Measurements from ENCODE around the gene TMEM132D. TPM values are rescaled to one million over a fixed set of nuclear protein-coding genes. Genes with fewer than 3 reads are reported as not detected.
A peak's percentile ranks its signal among the peaks of the same experiment; 100 is the strongest.
"Not testable (repeated sequence)": the region's sequence is repeated elsewhere in the genome, so short reads cannot be mapped to it uniquely, and the experiment has no call there.

The TMEM132D gene
- polyA plus RNA-seq, 1 donor from 2014 or later: 1.3 TPM

GRCh38 chr12:129550353-129550752, 353.5 kb downstream of the TMEM132D start:
- H3K9me2 ChIP-seq (ENCODE audit: insufficient read depth, low read length): no peaks in the 10 kb centered on the region
- no peaks in the 10 kb centered on the region for H3K36me3 ChIP-seq (ENCODE audit: insufficient read depth, low read length)
- H3K4me3 ChIP-seq (ENCODE audit: low read length): no peak overlapping the region
- no peaks in the 10 kb centered on the region for H3K79me2 ChIP-seq (replicated peaks; ENCODE audit: insufficient read depth, low read length)
- no peaks in the 10 kb centered on the region for H3K27me3 ChIP-seq (ENCODE audit: insufficient read depth, low read depth, low read length)
- H3F3A ChIP-seq (ENCODE audit: insufficient read depth, low read length, poor library complexity, severe bottlenecking): no peaks in the 10 kb centered on the region
- TF ChIP-seq EZH2 (IDR thresholded peaks at IDR 0.05; ENCODE audit: borderline replicate concordance, insufficient read depth, low read length, poor library complexity, severe bottlenecking): no peak
- TF ChIP-seq POLR2AphosphoS5 (IDR thresholded peaks at IDR 0.05): peak; percentile 93
- TF ChIP-seq REST (IDR thresholded peaks at IDR 0.05; ENCODE audit: borderline replicate concordance): peak; percentile 95
- TF ChIP-seq CTCF (IDR thresholded peaks at IDR 0.05; ENCODE audit: poor library complexity, severe bottlenecking): no peak
- no peak for TF ChIP-seq RAD21 (conservative IDR thresholded peaks at IDR 0.05)
- peak; percentile 17 for TF ChIP-seq MXI1 (conservative IDR thresholded peaks at IDR 0.05; ENCODE audit: poor library complexity, severe bottlenecking)
- peak; percentile 92 for TF ChIP-seq EP300 (conservative IDR thresholded peaks at IDR 0.05; ENCODE audit: poor library complexity, severe bottlenecking)
- TF ChIP-seq TAF1 (IDR thresholded peaks at IDR 0.05; ENCODE audit: low read depth): no peak
- TF ChIP-seq SMC3 (conservative IDR thresholded peaks at IDR 0.05; ENCODE audit: poor library complexity): peak; percentile 18
- H4K20me1 ChIP-seq (ENCODE audit: insufficient read depth): no peaks in the 10 kb centered on the region
- no peak overlapping the region for H3K9ac ChIP-seq (ENCODE audit: low read length)
- H3K27ac ChIP-seq (ENCODE audit: low read length): peak overlapping the region; percentile 69
- no peak overlapping the region for H3K4me2 ChIP-seq (ENCODE audit: low read length)
- H2AFZ ChIP-seq (ENCODE audit: low read depth, low read length): no peak overlapping the region
- no peaks in the 10 kb centered on the region for H3K9me3 ChIP-seq (ENCODE audit: low read length)

GRCh38 chr12:129549656-129550055, 354.2 kb downstream of the TMEM132D start:
- Histone ChIP-seq H4K20me1 (ENCODE audit: insufficient read depth) (no peaks in the 10 kb centered on the region), H3K9me3 (ENCODE audit: low read length) (no peaks in the 10 kb centered on the region), H3F3A (ENCODE audit: insufficient read depth, low read length, poor library complexity, severe bottlenecking) (no peaks in the 10 kb centered on the region), H3K36me3 (ENCODE audit: insufficient read depth, low read length) (no peaks in the 10 kb centered on the region), H2AFZ (ENCODE audit: low read depth, low read length) (no peak overlapping the region), H3K4me3 (ENCODE audit: low read length) (no peak overlapping the region), H3K79me2 (replicated peaks; ENCODE audit: insufficient read depth, low read length) (no peaks in the 10 kb centered on the region), H3K9ac (ENCODE audit: low read length) (no peak overlapping the region), H3K27me3 (ENCODE audit: insufficient read depth, low read depth, low read length) (no peaks in the 10 kb centered on the region), H3K9me2 (ENCODE audit: insufficient read depth, low read length) (no peaks in the 10 kb centered on the region), H3K27ac (ENCODE audit: low read length) (peak overlapping the region; percentile 47), H3K4me2 (ENCODE audit: low read length) (no peak overlapping the region)
- no peak for TF ChIP-seq POLR2AphosphoS5 (IDR thresholded peaks at IDR 0.05)
- TF ChIP-seq EP300 (conservative IDR thresholded peaks at IDR 0.05; ENCODE audit: poor library complexity, severe bottlenecking): no peak
- TF ChIP-seq MXI1 (conservative IDR thresholded peaks at IDR 0.05; ENCODE audit: poor library complexity, severe bottlenecking): no peak
- no peak for TF ChIP-seq EZH2 (IDR thresholded peaks at IDR 0.05; ENCODE audit: borderline replicate concordance, insufficient read depth, low read length, poor library complexity, severe bottlenecking)
- TF ChIP-seq REST (IDR thresholded peaks at IDR 0.05; ENCODE audit: borderline replicate concordance): no peak

- H3K36me3 ChIP-seq (ENCODE audit: insufficient read depth, low read length); H3K9ac ChIP-seq (ENCODE audit: low read length); H3K4me3 ChIP-seq (ENCODE audit: low read length); H3K27ac ChIP-seq (ENCODE audit: low read length); H3K27me3 ChIP-seq (ENCODE audit: insufficient read depth, low read depth, low read length); H3K9me3 ChIP-seq (ENCODE audit: low read length); H3F3A ChIP-seq (ENCODE audit: insufficient read depth, low read length, poor library complexity, severe bottlenecking); H3K4me2 ChIP-seq (ENCODE audit: low read length); H3K79me2 ChIP-seq (replicated peaks; ENCODE audit: insufficient read depth, low read length); H3K9me2 ChIP-seq (ENCODE audit: insufficient read depth, low read length); H4K20me1 ChIP-seq (ENCODE audit: insufficient read depth); H2AFZ ChIP-seq (ENCODE audit: low read depth, low read length): not testable (repeated sequence)
These were observed 354.8 kb downstream of the TMEM132D start for GRCh38 chr12:129549020-129549419.

Measured in neural cell (in vitro differentiated cells).